CD4-positive, CD25-positive, alpha-beta regulatory T cell (primary cell): Measurements from ENCODE around the gene IDI2. TPM values are rescaled to one million over a fixed set of nuclear protein-coding genes. Genes with fewer than 3 reads are reported as not detected.

Experiments used
- polyA plus RNA-seq, 4 donors: library from polyadenylated mRNA; unstranded; fragments of 300-500 nt; fragmentation: Illumina TruSeq; gene quantifications; one replicate each; pipeline ENCODE4 v1.2.3, GENCODE V29; 2021
- total RNA-seq: library from RNA; stranded (reverse); gene quantifications from one replicate; pipeline ENCODE4 v1.2.3, GENCODE V29; 2022

IDI2 gene
- total and polyA plus RNA-seq, 5 donors from 2014 or later, result not detected

Other genes starting within 250 kb of the IDI2 start
- gene LARP4B, start 94.2 kb downstream of the IDI2 start, total RNA-seq, result 82.0 TPM
- 10 to 100 TPM; 20.5 to 32.1 (median 27.3) TPM for gene LARP4B, start 94.2 kb downstream of the IDI2 start, polyA plus RNA-seq
- gene GTPBP4, start 37.4 kb downstream of the IDI2 start, total RNA-seq, result 50.7 TPM
- gene GTPBP4, start 37.4 kb downstream of the IDI2 start, polyA plus RNA-seq, result 10 to 100 TPM; 15.9 to 30.4 (median 19.7) TPM
- 179 TPM for gene IDI1, start 23.3 kb upstream of the IDI2 start, total RNA-seq
- gene IDI1, start 23.3 kb upstream of the IDI2 start, polyA plus RNA-seq, result 10 to 100 TPM; 47.0 to 58.6 (median 49.9) TPM
- 31.6 TPM for gene WDR37, start 30.5 kb upstream of the IDI2 start, total RNA-seq
- 10 to 100 TPM; 10.6 to 15.0 (median 12.2) TPM for gene WDR37, start 30.5 kb upstream of the IDI2 start, polyA plus RNA-seq